Measurements from ENCODE around the gene FAM221A. TPM values are rescaled to one million over a fixed set of nuclear protein-coding genes. Genes with fewer than 3 reads are reported as not detected.

Gene FAM221A
- total and polyA plus RNA-seq, 4 donors: 9.2 to 18.3 (median 11.1) TPM

- H3K9ac ChIP-seq (ENCODE audit: insufficient read depth in 1 of 2, low read length in 2 of 2): no peak overlapping the region
- DNase-seq: peak in 2 of 3 donors; percentile 17 to 27
- peaks cover 0 to 7% (median 0%) of the 10 kb centered on the region in 5 donors for H3K4me1 ChIP-seq (ENCODE audit: control insufficient read depth in 5 of 5, insufficient read depth in 5 of 5, low read length in 5 of 5)
- no peaks in the 10 kb centered on the region for H3K9me3 ChIP-seq (ENCODE audit: control insufficient read depth in 4 of 4, insufficient read depth in 3 of 4, low read length in 3 of 4)
- TF ChIP-seq, protein P1, sequence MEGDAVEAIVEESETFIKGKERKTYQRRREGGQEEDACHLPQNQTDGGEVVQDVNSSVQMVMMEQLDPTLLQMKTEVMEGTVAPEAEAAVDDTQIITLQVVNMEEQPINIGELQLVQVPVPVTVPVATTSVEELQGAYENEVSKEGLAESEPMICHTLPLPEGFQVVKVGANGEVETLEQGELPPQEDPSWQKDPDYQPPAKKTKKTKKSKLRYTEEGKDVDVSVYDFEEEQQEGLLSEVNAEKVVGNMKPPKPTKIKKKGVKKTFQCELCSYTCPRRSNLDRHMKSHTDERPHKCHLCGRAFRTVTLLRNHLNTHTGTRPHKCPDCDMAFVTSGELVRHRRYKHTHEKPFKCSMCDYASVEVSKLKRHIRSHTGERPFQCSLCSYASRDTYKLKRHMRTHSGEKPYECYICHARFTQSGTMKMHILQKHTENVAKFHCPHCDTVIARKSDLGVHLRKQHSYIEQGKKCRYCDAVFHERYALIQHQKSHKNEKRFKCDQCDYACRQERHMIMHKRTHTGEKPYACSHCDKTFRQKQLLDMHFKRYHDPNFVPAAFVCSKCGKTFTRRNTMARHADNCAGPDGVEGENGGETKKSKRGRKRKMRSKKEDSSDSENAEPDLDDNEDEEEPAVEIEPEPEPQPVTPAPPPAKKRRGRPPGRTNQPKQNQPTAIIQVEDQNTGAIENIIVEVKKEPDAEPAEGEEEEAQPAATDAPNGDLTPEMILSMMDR (IDR thresholded peaks at IDR 0.05; ENCODE audit: control extremely low read depth, extremely low read depth): no peak
- H3K27ac ChIP-seq (ENCODE audit: low read depth in 1 of 2, low read length in 1 of 2): no peak overlapping the region
- 71 to 72% methylated on average over 3 of the region's 3 CpGs for WGBS, 2 donors
- H3K27me3 ChIP-seq (ENCODE audit: control insufficient read depth in 3 of 3, insufficient read depth in 3 of 3, low read length in 2 of 3): no peaks in the 10 kb centered on the region
- H3K4me3 ChIP-seq: no peak overlapping the region
- peaks cover 0 to 3% (median 1%) of the 10 kb centered on the region in 4 donors for H3K36me3 ChIP-seq (ENCODE audit: control insufficient read depth in 4 of 4, insufficient read depth in 4 of 4, low read length in 4 of 4)
- ATAC-seq (ENCODE audit: insufficient read depth, low FRiP score): no peak
These were observed 5.7 kb downstream of the FAM221A start for GRCh38 chr7:23685731-23686130.

DNA sequence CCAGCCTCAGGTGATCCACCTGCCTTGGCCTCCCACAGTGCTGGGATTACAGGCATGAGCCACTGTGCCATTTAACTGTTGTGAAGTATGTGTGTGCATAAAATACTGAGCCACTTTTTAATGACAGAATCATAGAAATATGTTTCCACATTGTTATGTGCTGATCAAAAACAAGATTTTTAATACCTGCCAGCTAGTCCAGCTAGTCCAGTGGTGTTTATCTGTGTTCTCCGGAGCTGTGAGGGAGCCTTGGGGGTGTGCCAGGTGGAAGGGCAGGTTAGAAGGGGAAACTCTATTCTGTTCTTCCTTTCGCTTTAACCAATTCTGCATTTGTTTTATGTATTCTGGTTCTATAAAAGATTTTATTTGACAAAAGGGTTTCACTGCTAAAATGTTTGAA lies 7.0 kb downstream of the FAM221A start:
- Histone ChIP-seq H3K27ac (ENCODE audit: low read depth in 1 of 2, low read length in 1 of 2) (no peak overlapping the region), H3K27me3 (ENCODE audit: control insufficient read depth in 3 of 3, insufficient read depth in 3 of 3, low read length in 2 of 3) (no peaks in the 10 kb centered on the region), H3K9me3 (ENCODE audit: control insufficient read depth in 4 of 4, insufficient read depth in 3 of 4, low read length in 3 of 4) (no peaks in the 10 kb centered on the region), H3K4me3 (no peak overlapping the region), H3K36me3 (ENCODE audit: control insufficient read depth in 4 of 4, insufficient read depth in 4 of 4, low read length in 4 of 4) (peaks cover 0 to 7% (median under 1%) of the 10 kb centered on the region in 4 donors), H3K4me1 (ENCODE audit: control insufficient read depth in 5 of 5, insufficient read depth in 5 of 5, low read length in 5 of 5) (peaks cover 0 to 6% (median 0%) of the 10 kb centered on the region in 5 donors), H3K9ac (ENCODE audit: insufficient read depth in 1 of 2, low read length in 2 of 2) (no peak overlapping the region)
- TF ChIP-seq, protein P1 (IDR thresholded peaks at IDR 0.05; ENCODE audit: control extremely low read depth, extremely low read depth): no peak
- ATAC-seq (ENCODE audit: insufficient read depth, low FRiP score): no peak
- 73 to 79% methylated on average over 2 of the region's 2 CpGs for WGBS, 2 donors
- peak in 1 of 3 donors; percentile 14 for DNase-seq

- H3K4me1 ChIP-seq (ENCODE audit: control insufficient read depth in 5 of 5, insufficient read depth in 5 of 5, low read length in 5 of 5): peaks cover 0 to 6% (median 0%) of the 10 kb centered on the region in 5 donors
- no peaks in the 10 kb centered on the region for H3K27me3 ChIP-seq (ENCODE audit: control insufficient read depth in 3 of 3, insufficient read depth in 3 of 3, low read length in 2 of 3)
- TF ChIP-seq, protein P1 (IDR thresholded peaks at IDR 0.05; ENCODE audit: control extremely low read depth, extremely low read depth): no peak
- peaks cover 0 to 11% (median 3%) of the 10 kb centered on the region in 4 donors for H3K36me3 ChIP-seq (ENCODE audit: control insufficient read depth in 4 of 4, insufficient read depth in 4 of 4, low read length in 4 of 4)
- ATAC-seq (ENCODE audit: insufficient read depth, low FRiP score) (no peak), DNase-seq (no peak)
- H3K9ac ChIP-seq (ENCODE audit: insufficient read depth in 1 of 2, low read length in 2 of 2): no peak overlapping the region
- no peak overlapping the region for H3K27ac ChIP-seq (ENCODE audit: low read depth in 1 of 2, low read length in 1 of 2)
- 94 to 99% methylated on average over 4 of the region's 4 CpGs for WGBS, 2 donors
- H3K4me3 ChIP-seq: no peak overlapping the region
- H3K9me3 ChIP-seq (ENCODE audit: control insufficient read depth in 4 of 4, insufficient read depth in 3 of 4, low read length in 3 of 4): no peaks in the 10 kb centered on the region
These were observed 9.2 kb downstream of the FAM221A start for GRCh38 chr7:23689165-23689564.

DNA sequence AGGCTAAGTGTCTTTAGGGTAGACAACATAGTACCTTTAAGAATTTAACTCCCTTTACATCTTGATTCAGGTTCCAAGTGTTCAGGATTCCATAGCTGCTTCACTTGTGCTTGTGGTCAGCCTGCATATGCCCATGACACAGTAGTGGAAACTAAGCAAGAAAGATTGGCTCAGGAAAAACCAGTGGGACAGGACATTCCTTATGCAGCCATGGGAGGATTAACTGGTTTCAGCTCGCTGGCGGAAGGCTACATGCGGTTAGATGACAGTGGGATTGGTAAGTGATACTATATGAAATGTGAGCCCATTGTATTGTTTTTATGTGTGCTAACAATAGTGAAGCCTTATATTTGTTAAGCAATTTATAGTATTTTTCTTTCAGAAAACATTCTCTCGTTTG lies 11.3 kb downstream of the FAM221A start:
- WGBS, 2 donors: 91 to 94% methylated on average over 4 of the region's 4 CpGs
- TF ChIP-seq, protein P1 (IDR thresholded peaks at IDR 0.05; ENCODE audit: control extremely low read depth, extremely low read depth): no peak
- DNase-seq (no peak), ATAC-seq (ENCODE audit: insufficient read depth, low FRiP score) (no peak)
- Histone ChIP-seq H3K9me3 (ENCODE audit: control insufficient read depth in 4 of 4, insufficient read depth in 3 of 4, low read length in 3 of 4) (no peaks in the 10 kb centered on the region), H3K4me1 (ENCODE audit: control insufficient read depth in 5 of 5, insufficient read depth in 5 of 5, low read length in 5 of 5) (peaks cover 0 to 4% (median 0%) of the 10 kb centered on the region in 5 donors), H3K4me3 (no peak overlapping the region), H3K36me3 (ENCODE audit: control insufficient read depth in 4 of 4, insufficient read depth in 4 of 4, low read length in 4 of 4) (peaks cover 0 to 14% (median 5%) of the 10 kb centered on the region in 4 donors), H3K27ac (ENCODE audit: low read depth in 1 of 2, low read length in 1 of 2) (no peak overlapping the region), H3K27me3 (ENCODE audit: control insufficient read depth in 3 of 3, insufficient read depth in 3 of 3, low read length in 2 of 3) (no peaks in the 10 kb centered on the region), H3K9ac (ENCODE audit: insufficient read depth in 1 of 2, low read length in 2 of 2) (no peak overlapping the region)

Data from lung (tissue), 12 donors.